ENCODE measurements around the gene ATXN10. TPM values are rescaled to one million over a fixed set of nuclear protein-coding genes. Genes with fewer than 3 reads are reported as not detected.
A peak's percentile ranks its signal among the peaks of the same experiment; 100 is the strongest.

Gene ATXN10
- total and polyA plus RNA-seq, 2 of the 13 experiments (the other 11 are each of a cell fraction or from before 2014, with no cell fraction given) = 60.1 to 194 TPM

GRCh38 chr22:45879552-45879949 is 207.9 kb downstream of the ATXN10 start:
- CTCF ChIA-PET (ENCODE audit: low intra/inter-chr PET ratio, low total read pairs) = no interaction called here
- DNase-seq (ENCODE audit: low spot score) (no peak), FAIRE-seq (no peak), ATAC-seq (no peak)
- intact Hi-C loops (cut with micrococcal nuclease; ENCODE audit: unreplicated experiment) = no loop called here
- no peaks in the 10 kb centered on the region for H4K20me1 ChIP-seq (ENCODE audit: insufficient read depth, low read length)
- peaks cover 19 to 78% of the 10 kb centered on the region in 2 experiments for H3K27me3 ChIP-seq (ENCODE audit: control insufficient read depth in 1 of 2, insufficient read depth in 2 of 2, low read length in 2 of 2)
- no TSS peak for BruUV-seq (replicated peaks)
- H2AFZ ChIP-seq (ENCODE audit: low read length) = no peak overlapping the region
- 0 out of 2 replicates have a peak, but pooled peaks cover 8% of the 10 kb centered on the region for H3K4me1 ChIP-seq (ENCODE audit: insufficient read depth, low read length)
- TF ChIP-seq ZFY (CRISPR knock-in tag; IDR thresholded peaks at IDR 0.05) = no peak
- no peak for TF ChIP-seq CHD2 (IDR thresholded peaks at IDR 0.05; ENCODE audit: low read depth, low read length)
- TF ChIP-seq SMAD1 (CRISPR knock-in tag; IDR thresholded peaks at IDR 0.05; ENCODE audit: borderline replicate concordance, low read depth) = no peak
- H3K36me3 ChIP-seq (replicated peaks in 1 of 2; ENCODE audit: control insufficient read depth in 1 of 2, insufficient read depth in 2 of 2, low read length in 2 of 2) = no peaks in the 10 kb centered on the region
- H3K9ac ChIP-seq (ENCODE audit: insufficient read depth, low read depth, low read length) = no peak overlapping the region
- in situ Hi-C loops (cut with HindIII; ENCODE audit: extremely low pct_ligation_motif_present, low pct_unique_long_range_greater_than_20kb) = no loop called here
- WGBS (ENCODE audit: low lambda C conversion rate) = 50% methylated on average over 6 of the region's 6 CpGs
- no peak overlapping the region for H3K4me2 ChIP-seq (ENCODE audit: low read depth, low read length)
- no peak overlapping the region for H3K4me3 ChIP-seq (replicated peaks in 1 of 3; ENCODE audit: insufficient read depth in 1 of 3, low read depth in 2 of 3, low read length in 3 of 3)
- POLR2A ChIA-PET = no interaction called here
- H3K27ac ChIP-seq (ENCODE audit: extremely low read length, insufficient read depth, low read length) = no peak overlapping the region
- H3K79me2 ChIP-seq (ENCODE audit: insufficient read depth, low read length) = no peaks in the 10 kb centered on the region
- no peaks in the 10 kb centered on the region for H3K9me3 ChIP-seq (ENCODE audit: low read length)

GRCh38 chr22:45880091-45880715 is 208.6 kb downstream of the ATXN10 start:
- intact Hi-C loops (cut with micrococcal nuclease; ENCODE audit: unreplicated experiment) (no loop called here), in situ Hi-C loops (cut with HindIII; ENCODE audit: extremely low pct_ligation_motif_present, low pct_unique_long_range_greater_than_20kb) (no loop called here)
- Histone ChIP-seq H3K27me3 (ENCODE audit: control insufficient read depth in 1 of 2, insufficient read depth in 2 of 2, low read length in 2 of 2) (peaks cover 21 to 84% of the 10 kb centered on the region in 2 experiments), H3K79me2 (ENCODE audit: insufficient read depth, low read length) (no peaks in the 10 kb centered on the region), H3K9ac (ENCODE audit: insufficient read depth, low read depth, low read length) (no peak overlapping the region), H4K20me1 (ENCODE audit: insufficient read depth, low read length) (no peaks in the 10 kb centered on the region), H3K4me3 (replicated peaks in 1 of 3; ENCODE audit: insufficient read depth in 1 of 3, low read depth in 2 of 3, low read length in 3 of 3) (peak overlapping the region in 1 of 3 experiments; percentile 37; a peak in 1 of 6 replicates), H3K4me2 (ENCODE audit: low read depth, low read length) (peak overlapping the region; percentile 47; the same call in 1 of the 2 replicates), H3K9me3 (ENCODE audit: low read length) (no peaks in the 10 kb centered on the region), H3K36me3 (replicated peaks in 1 of 2; ENCODE audit: control insufficient read depth in 1 of 2, insufficient read depth in 2 of 2, low read length in 2 of 2) (no peaks in the 10 kb centered on the region), H2AFZ (ENCODE audit: low read length) (no peak overlapping the region), H3K27ac (ENCODE audit: extremely low read length, insufficient read depth, low read length) (no peak overlapping the region), H3K4me1 (ENCODE audit: insufficient read depth, low read length) (0 out of 2 replicates have a peak, but pooled peaks cover 8% of the 10 kb centered on the region)
- WGBS (ENCODE audit: low lambda C conversion rate) = 24% methylated on average over 17 of the region's 22 CpGs
- DNase-seq (ENCODE audit: low spot score) = no peak
- no TSS peak for BruUV-seq (replicated peaks)
- POLR2A ChIA-PET = no interaction called here
- CTCF ChIA-PET (ENCODE audit: low intra/inter-chr PET ratio, low total read pairs) = no interaction called here
- ATAC-seq = no peak
- FAIRE-seq = no peak
- TF ChIP-seq EZH2 (conservative IDR thresholded peaks at IDR 0.05; ENCODE audit: low read depth, low read length) (peak; percentile 75; the same call in 1 of the 2 replicates), KAT2B (IDR thresholded peaks at IDR 0.05; ENCODE audit: borderline replicate concordance, low read depth, low read length) (peak; percentile 29; the same call in 1 of the 2 replicates), DMTF1 (CRISPR knock-in tag; IDR thresholded peaks at IDR 0.05) (no peak), FOXA3 (CRISPR knock-in tag; IDR thresholded peaks at IDR 0.05) (no peak), ZNF564 (CRISPR knock-in tag; IDR thresholded peaks at IDR 0.05) (no peak), KLF13 (CRISPR knock-in tag; IDR thresholded peaks at IDR 0.05) (no peak), PCBP1 (IDR thresholded peaks at IDR 0.05; ENCODE audit: borderline replicate concordance, low read depth, low read length) (0 out of 2 replicates have a peak, but pooled peaks have one; percentile 42), SPEN (CRISPR knock-in tag; IDR thresholded peaks at IDR 0.05; ENCODE audit: low read depth) (no peak), ZNF343 (CRISPR knock-in tag; IDR thresholded peaks at IDR 0.05) (no peak), CCAR2 (optimal IDR thresholded peaks at IDR 0.05; ENCODE audit: low read depth, low read length) (no peak)

All from HepG2 (cell line).